A673 (cell line): ENCODE measurements around the gene KRTAP5-6.

Experiments
- CTCF ChIP-seq: fragments of 300-800, 200-600 bp; sonication (generic); conservative IDR thresholded peaks from 2 replicates; pipeline ENCODE4 v1.5.1; 2017; ENCODE audit warnings: low read depth, mild to moderate bottlenecking, antibody characterized with exemption, low read length, moderate library complexity, mixed read lengths
- EZH2 ChIP-seq: fragments of 200-600 bp; sonication (generic); IDR thresholded peaks from 2 replicates; pipeline ENCODE4 v1.6.1; 2017; ENCODE audit warnings: borderline replicate concordance, low read depth, mild to moderate bottlenecking, mixed read lengths, antibody characterized with exemption, low read length; ENCODE audit not compliant: poor library complexity, severe bottlenecking

GRCh38 chr11:1745701-1746320 is 48.8 kb downstream of the KRTAP5-6 start:
- TF ChIP-seq CTCF, result no peak
- TF ChIP-seq EZH2, result no peak
